Fibroblast of lung (primary cell): Measurements from ENCODE around the gene RBM11. TPM values are rescaled to one million over a fixed set of nuclear protein-coding genes. Genes with fewer than 3 reads are reported as not detected.

Source experiments
- DNase-seq, 2 donors: peaks; one replicate each; pipeline versions ENCODE4 v3.0.0 to v3.0.0-alpha.2; 2010; ENCODE audit warnings: low read depth in 2 of 2
- H2AFZ ChIP-seq: 2 replicates; pipeline ENCODE4 v1.5.1; 2012; ENCODE audit warnings: low read length, control low read depth, inconsistent platforms
- H3K27ac ChIP-seq: 2 replicates; pipeline ENCODE4 v1.5.1; 2011; ENCODE audit warnings: low read length, control low read depth; ENCODE audit not compliant: insufficient read depth
- H3K27me3 ChIP-seq: 2 replicates; pipeline ENCODE4 v1.5.1; 2011; ENCODE audit warnings: mild to moderate bottlenecking, low read length; ENCODE audit not compliant: control insufficient read depth, insufficient read depth
- H3K36me3 ChIP-seq: 2 replicates; pipeline ENCODE4 v1.5.1; 2011; ENCODE audit warnings: low read length; ENCODE audit not compliant: control insufficient read depth, insufficient read depth
- H3K4me1 ChIP-seq: 2 replicates; pipeline ENCODE4 v1.5.1; 2011; ENCODE audit warnings: low read length; ENCODE audit not compliant: control insufficient read depth, insufficient read depth; ENCODE audit errors: extremely low read depth
- H3K4me2 ChIP-seq: 2 replicates; pipeline ENCODE4 v1.5.1; 2011; ENCODE audit warnings: low read length, control low read depth; ENCODE audit not compliant: insufficient read depth; ENCODE audit errors: extremely low read depth
- H3K4me3 ChIP-seq, 4 experiments: fragments of 200-600 bp in 1 of 4; sonication (generic) in 1 of 4; replicated peaks in 1 of 4; 2 replicates each; pipeline ENCODE4 v1.5.1; 2011 to 2016; ENCODE audit warnings: low read length in 4 of 4, low read depth in 3 of 4, mild to moderate bottlenecking in 3 of 4, control low read depth in 2 of 4, inconsistent platforms in 1 of 4, mixed read lengths in 1 of 4; ENCODE audit not compliant: insufficient read depth in 1 of 4; ENCODE audit errors: control extremely low read depth in 1 of 4
- H3K79me2 ChIP-seq: 2 replicates; pipeline ENCODE4 v1.5.1; 2012; ENCODE audit warnings: mild to moderate bottlenecking, low read length, inconsistent platforms; ENCODE audit not compliant: control insufficient read depth, insufficient read depth
- H3K9ac ChIP-seq: 2 replicates; pipeline ENCODE4 v1.5.1; 2011; ENCODE audit warnings: mild to moderate bottlenecking, low read length, control low read depth; ENCODE audit not compliant: insufficient read depth
- H3K9me3 ChIP-seq: 2 replicates; pipeline ENCODE4 v1.5.1; 2012; ENCODE audit warnings: low read depth, low read length; ENCODE audit not compliant: control insufficient read depth, insufficient read depth
- H4K20me1 ChIP-seq: 2 replicates; pipeline ENCODE4 v1.5.1; 2011; ENCODE audit warnings: low read length; ENCODE audit not compliant: control insufficient read depth, insufficient read depth; ENCODE audit errors: extremely low read depth
- CTCF ChIP-seq, 2 donors: IDR thresholded peaks in 1 of 2; conservative IDR thresholded peaks in 1 of 2; 1 replicate in 1 of 2; 2 replicates in 1 of 2; pipeline ENCODE4 v1.5.1; 2011 to 2012; ENCODE audit warnings: low read length in 2 of 2, control low read depth in 1 of 2, inconsistent platforms in 1 of 2, low read depth in 1 of 2, mild to moderate bottlenecking in 1 of 2
- EZH2 ChIP-seq: IDR thresholded peaks from 2 replicates; pipeline ENCODE4 v1.5.1; 2012; ENCODE audit warnings: low read length, control low read depth, mild to moderate bottlenecking; ENCODE audit errors: missing control alignments
- polyA plus RNA-seq, 2 donors: library from polyadenylated mRNA; depleted of rRNA in 1 of 2; stranded (reverse) in 1 of 2; unstranded in 1 of 2; fragments of >200 nt; gene quantifications; 2 replicates each; pipeline ENCODE4 v1.2.1, GENCODE V29; 2011 to 2012; ENCODE audit warnings: missing spikeins in 1 of 2
- total RNA-seq: library from RNA; depleted of rRNA; stranded (reverse); fragments of >200 nt; gene quantifications from 2 replicates; pipeline ENCODE4 v1.2.1, GENCODE V29; 2014

RBM11 gene
- total and polyA plus RNA-seq, 2 donors (not counting 1 experiment from before 2014, with no cell fraction given), result 0.11 to 0.17 TPM

GRCh38 chr21:14262039-14262438 lies 46.1 kb downstream of the RBM11 start:
- Histone ChIP-seq H3K27ac (no peak overlapping the region), H3K4me3 (no peak overlapping the region), H3K9ac (no peak overlapping the region), H2AFZ (no peak overlapping the region), H3K4me2 (no peak overlapping the region), H3K36me3 (no peaks in the 10 kb centered on the region), H4K20me1 (no peaks in the 10 kb centered on the region), H3K4me1 (no peaks in the 10 kb centered on the region), H3K9me3 (no peaks in the 10 kb centered on the region), H3K79me2 (no peaks in the 10 kb centered on the region), H3K27me3 (no peaks in the 10 kb centered on the region)
- no peak for TF ChIP-seq CTCF (conservative IDR thresholded peaks at IDR 0.05 in 1 of 2, IDR thresholded peaks at IDR 0.05 in 1 of 2; ENCODE audit: low read depth in 1 of 2, low read length in 2 of 2)
- no peak for TF ChIP-seq EZH2
- no peak for DNase-seq

GRCh38 chr21:14263879-14264278 lies 47.9 kb downstream of the RBM11 start:
- no peak for TF ChIP-seq CTCF (conservative IDR thresholded peaks at IDR 0.05 in 1 of 2, IDR thresholded peaks at IDR 0.05 in 1 of 2; ENCODE audit: low read depth in 1 of 2, low read length in 2 of 2)
- TF ChIP-seq EZH2, result no peak
- Histone ChIP-seq H3K4me2 (no peak overlapping the region), H3K79me2 (no peaks in the 10 kb centered on the region), H3K27ac (no peak overlapping the region), H3K27me3 (no peaks in the 10 kb centered on the region), H3K36me3 (no peaks in the 10 kb centered on the region), H4K20me1 (no peaks in the 10 kb centered on the region), H3K4me1 (no peaks in the 10 kb centered on the region), H3K4me3 (no peak overlapping the region), H3K9me3 (no peaks in the 10 kb centered on the region), H3K9ac (no peak overlapping the region), H2AFZ (no peak overlapping the region)
- DNase-seq, result no peak

- H3K27me3 ChIP-seq, result no peaks in the 10 kb centered on the region
- no peaks in the 10 kb centered on the region for H3K79me2 ChIP-seq
- no peak overlapping the region for H3K9ac ChIP-seq
- no peak overlapping the region for H2AFZ ChIP-seq
- no peaks in the 10 kb centered on the region for H3K36me3 ChIP-seq
- H3K9me3 ChIP-seq, result no peaks in the 10 kb centered on the region
- no peak for DNase-seq
- no peak overlapping the region for H3K27ac ChIP-seq
- H3K4me3 ChIP-seq, result no peak overlapping the region
- H3K4me2 ChIP-seq, result no peak overlapping the region
- no peaks in the 10 kb centered on the region for H3K4me1 ChIP-seq
- no peak for TF ChIP-seq EZH2
- no peak for TF ChIP-seq CTCF (conservative IDR thresholded peaks at IDR 0.05 in 1 of 2, IDR thresholded peaks at IDR 0.05 in 1 of 2; ENCODE audit: low read depth in 1 of 2, low read length in 2 of 2)
- no peaks in the 10 kb centered on the region for H4K20me1 ChIP-seq
Observed at GRCh38 chr21:14265023-14265422, 49.1 kb downstream of the RBM11 start.
